Ovary (tissue), 3 donors: Measurements from ENCODE around the gene PRTG.

Experiments used
- EP300 ChIP-seq: sonication (generic); formaldehyde crosslinking; IDR thresholded peaks from one replicate; pipeline ENCODE4 v1.6.1; 2017; ENCODE audit warnings: antibody characterized with exemption
- POLR2A ChIP-seq: fragments of 450-650 bp; IDR thresholded peaks from one replicate; pipeline ENCODE4 v1.6.1; 2017; ENCODE audit warnings: antibody characterized with exemption, mild to moderate bottlenecking, moderate library complexity
- TF ChIP-seq, protein P1 (sequence below), 3 donors: fragments of 450-650 bp in 2 of 3; fragments of 200-600 bp in 1 of 3; IDR thresholded peaks; one replicate each; pipeline versions ENCODE4 v1.5.1 to v1.8.0; 2016 to 2022; ENCODE audit warnings: antibody characterized with exemption in 3 of 3, mild to moderate bottlenecking in 1 of 3
- donor health status: DM: no; HTN: no; CAD: no.

DNA sequence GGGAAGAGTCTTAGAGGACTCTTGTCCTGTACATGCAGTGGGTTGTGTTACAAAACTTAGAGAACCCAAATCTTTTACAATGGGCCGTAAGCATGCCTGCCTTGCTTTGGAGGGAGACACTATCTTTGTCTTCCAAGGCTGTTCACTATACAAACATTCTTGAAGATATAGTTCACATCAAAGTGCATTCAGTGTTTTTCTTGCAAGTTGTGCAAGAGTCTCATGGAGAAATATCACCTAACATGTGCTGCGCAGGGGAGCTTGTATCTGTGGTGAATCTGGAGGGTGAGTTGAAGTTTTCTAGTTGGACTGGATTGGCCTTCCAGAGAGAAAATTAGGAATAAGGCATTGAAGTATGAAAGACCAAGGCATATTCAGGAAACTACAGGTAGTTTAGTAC lies 7.8 kb upstream of the PRTG start:
- TF ChIP-seq POLR2A (no peak), EP300 (no peak)
- TF ChIP-seq, protein P1, sequence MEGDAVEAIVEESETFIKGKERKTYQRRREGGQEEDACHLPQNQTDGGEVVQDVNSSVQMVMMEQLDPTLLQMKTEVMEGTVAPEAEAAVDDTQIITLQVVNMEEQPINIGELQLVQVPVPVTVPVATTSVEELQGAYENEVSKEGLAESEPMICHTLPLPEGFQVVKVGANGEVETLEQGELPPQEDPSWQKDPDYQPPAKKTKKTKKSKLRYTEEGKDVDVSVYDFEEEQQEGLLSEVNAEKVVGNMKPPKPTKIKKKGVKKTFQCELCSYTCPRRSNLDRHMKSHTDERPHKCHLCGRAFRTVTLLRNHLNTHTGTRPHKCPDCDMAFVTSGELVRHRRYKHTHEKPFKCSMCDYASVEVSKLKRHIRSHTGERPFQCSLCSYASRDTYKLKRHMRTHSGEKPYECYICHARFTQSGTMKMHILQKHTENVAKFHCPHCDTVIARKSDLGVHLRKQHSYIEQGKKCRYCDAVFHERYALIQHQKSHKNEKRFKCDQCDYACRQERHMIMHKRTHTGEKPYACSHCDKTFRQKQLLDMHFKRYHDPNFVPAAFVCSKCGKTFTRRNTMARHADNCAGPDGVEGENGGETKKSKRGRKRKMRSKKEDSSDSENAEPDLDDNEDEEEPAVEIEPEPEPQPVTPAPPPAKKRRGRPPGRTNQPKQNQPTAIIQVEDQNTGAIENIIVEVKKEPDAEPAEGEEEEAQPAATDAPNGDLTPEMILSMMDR (IDR thresholded peaks at IDR 0.05) = no peak
